ENCODE measurements around the gene TEX22. TPM values are rescaled to one million over a fixed set of nuclear protein-coding genes. Genes with fewer than 3 reads are reported as not detected.
A peak's percentile ranks its signal among the peaks of the same experiment; 100 is the strongest.

TEX22 gene
- polyA plus RNA-seq, 1 donor from 2014 or later, result 1.0 TPM

DNA sequence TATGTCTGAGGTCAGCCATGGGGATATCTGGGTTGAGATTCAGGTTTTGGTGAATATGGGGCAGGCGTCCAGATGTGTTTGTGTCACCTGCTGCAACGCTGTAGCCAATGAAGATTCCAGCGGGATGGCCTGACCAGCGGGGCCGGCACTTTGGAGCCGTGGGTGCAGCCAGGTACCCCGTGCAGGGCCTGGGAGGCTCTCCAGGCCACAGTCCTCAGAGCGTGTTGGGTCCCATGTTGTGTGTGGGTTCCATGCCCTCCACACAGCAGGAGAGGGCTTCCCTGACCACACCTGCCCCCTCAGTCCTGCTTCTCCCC, 2.8 kb upstream of the TEX22 start:
- H3K4me3 Mint-ChIP-seq, result no peak overlapping the region
- H3K27me3 Mint-ChIP-seq, result no peaks in the 10 kb centered on the region
- no peaks in the 10 kb centered on the region for H3K9me3 Mint-ChIP-seq
- H3K27ac Mint-ChIP-seq, result no peak overlapping the region
- H3K4me1 Mint-ChIP-seq, result peaks cover 3 to 12% (median 4%) of the 10 kb centered on the region in 3 donors
- peaks cover 2% of the 10 kb centered on the region for H3K36me3 Mint-ChIP-seq

GRCh38 chr14:105397350-105397931, 897 bp upstream of the TEX22 start:
- no peaks in the 10 kb centered on the region for H3K27me3 Mint-ChIP-seq
- H3K4me3 Mint-ChIP-seq, result peak overlapping the region; percentile 72 to 87 (median 84)
- H3K36me3 Mint-ChIP-seq, result peaks cover 10% of the 10 kb centered on the region
- H3K9me3 Mint-ChIP-seq, result no peaks in the 10 kb centered on the region
- H3K4me1 Mint-ChIP-seq, result peaks cover 2 to 11% (median 3%) of the 10 kb centered on the region in 3 donors
- H3K27ac Mint-ChIP-seq, result peak overlapping the region in 2 of 3 donors; percentile 84 to 97

GRCh38 chr14:105398726-105399465, 558 bp downstream of the TEX22 start:
- peaks cover 10% of the 10 kb centered on the region for H3K36me3 Mint-ChIP-seq
- no peaks in the 10 kb centered on the region for H3K9me3 Mint-ChIP-seq
- H3K4me1 Mint-ChIP-seq, result peaks cover 2 to 14% (median 8%) of the 10 kb centered on the region in 3 donors
- H3K27ac Mint-ChIP-seq, result peak overlapping the region; percentile 71 to 97 (median 84)
- peak overlapping the region; percentile 72 to 94 (median 89) for H3K4me3 Mint-ChIP-seq
- no peaks in the 10 kb centered on the region for H3K27me3 Mint-ChIP-seq

DNA sequence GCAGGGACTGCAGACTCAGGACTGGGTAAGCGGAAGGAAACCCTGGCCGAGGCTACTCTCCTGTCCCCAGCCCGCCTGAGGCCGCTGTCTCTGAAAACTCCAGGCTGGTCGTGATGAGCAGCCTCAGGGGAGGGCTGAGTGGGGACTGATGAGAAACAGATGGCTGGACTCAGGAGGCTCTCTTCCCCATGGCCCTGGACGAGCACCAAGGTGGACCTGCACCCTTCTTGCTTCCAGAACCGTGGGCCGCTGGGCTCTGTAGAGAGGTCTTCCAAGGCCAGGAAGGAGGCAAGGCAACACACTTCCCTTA, 1.1 kb downstream of the TEX22 start:
- H3K4me1 Mint-ChIP-seq, result peaks cover 2 to 17% (median 11%) of the 10 kb centered on the region in 3 donors

GRCh38 chr14:105400016-105400415, 1.7 kb downstream of the TEX22 start:
- Mint-ChIP-seq H3K27me3 (no peaks in the 10 kb centered on the region), H3K4me1 (peaks cover 5 to 21% (median 17%) of the 10 kb centered on the region in 3 donors), H3K36me3 (peaks cover 10% of the 10 kb centered on the region), H3K9me3 (no peaks in the 10 kb centered on the region), H3K27ac (peak overlapping the region in 2 of 3 donors; percentile 84 to 97), H3K4me3 (peak overlapping the region; percentile 30 to 72 (median 70))

More for the DNA sequence above, 1.1 kb downstream of the TEX22 start:
- H3K4me3 Mint-ChIP-seq, result peak overlapping the region; percentile 68 to 87 (median 72)
- H3K9me3 Mint-ChIP-seq, result no peaks in the 10 kb centered on the region
- H3K36me3 Mint-ChIP-seq, result peaks cover 10% of the 10 kb centered on the region
- H3K27ac Mint-ChIP-seq, result peak overlapping the region in 2 of 3 donors; percentile 84 to 97
- no peaks in the 10 kb centered on the region for H3K27me3 Mint-ChIP-seq

GRCh38 chr14:105401699-105402098, 3.4 kb downstream of the TEX22 start:
- Mint-ChIP-seq H3K27ac (no peak overlapping the region), H3K27me3 (no peaks in the 10 kb centered on the region), H3K4me1 (peaks cover 5 to 21% (median 21%) of the 10 kb centered on the region in 3 donors), H3K9me3 (no peaks in the 10 kb centered on the region), H3K4me3 (peak overlapping the region in 1 of 4 donors; percentile 15), H3K36me3 (peaks cover 10% of the 10 kb centered on the region)

DNA sequence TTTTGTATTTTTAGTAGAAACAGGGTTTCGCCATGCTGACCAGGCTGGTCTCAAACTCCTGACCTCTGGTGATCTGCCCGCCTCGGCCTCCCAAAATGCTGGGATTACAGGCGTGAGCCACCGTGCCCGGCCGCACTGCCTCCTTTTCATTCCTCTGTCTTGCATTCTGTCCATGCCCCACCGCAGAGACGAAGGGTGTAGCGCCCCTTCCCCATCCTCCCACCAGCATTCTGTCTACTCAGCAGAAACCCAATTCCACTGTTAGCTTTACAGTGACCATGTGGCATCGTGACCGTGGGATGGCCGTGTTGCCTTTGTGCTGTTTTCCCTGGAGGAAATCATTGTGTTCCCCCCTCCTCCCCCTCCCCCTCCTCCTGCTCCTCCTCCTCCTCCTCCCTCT, 10.3 kb downstream of the TEX22 start:
- no peak overlapping the region for H3K4me3 Mint-ChIP-seq
- H3K27ac Mint-ChIP-seq, result no peak overlapping the region
- H3K36me3 Mint-ChIP-seq, result no peaks in the 10 kb centered on the region
- H3K27me3 Mint-ChIP-seq, result peaks cover 18% of the 10 kb centered on the region
- H3K4me1 Mint-ChIP-seq, result peaks cover 7 to 13% (median 12%) of the 10 kb centered on the region in 3 donors
- H3K9me3 Mint-ChIP-seq, result no peaks in the 10 kb centered on the region

- Mint-ChIP-seq H3K4me1 (peaks cover 5 to 12% (median 10%) of the 10 kb centered on the region in 3 donors), H3K9me3 (no peaks in the 10 kb centered on the region), H3K36me3 (no peaks in the 10 kb centered on the region), H3K27ac (peak overlapping the region in 2 of 3 donors; percentile 45 to 48), H3K4me3 (no peak overlapping the region), H3K27me3 (peaks cover 20% of the 10 kb centered on the region)
These were observed 11.0 kb downstream of the TEX22 start for GRCh38 chr14:105409364-105409763.

GRCh38 chr14:105410642-105411016, 12.3 kb downstream of the TEX22 start:
- Mint-ChIP-seq H3K36me3 (no peaks in the 10 kb centered on the region), H3K9me3 (no peaks in the 10 kb centered on the region), H3K27ac (no peak overlapping the region), H3K27me3 (peaks cover 20% of the 10 kb centered on the region), H3K4me3 (peak overlapping the region in 1 of 4 donors; percentile 58), H3K4me1 (peaks cover 2 to 10% (median 5%) of the 10 kb centered on the region in 3 donors)

DNA sequence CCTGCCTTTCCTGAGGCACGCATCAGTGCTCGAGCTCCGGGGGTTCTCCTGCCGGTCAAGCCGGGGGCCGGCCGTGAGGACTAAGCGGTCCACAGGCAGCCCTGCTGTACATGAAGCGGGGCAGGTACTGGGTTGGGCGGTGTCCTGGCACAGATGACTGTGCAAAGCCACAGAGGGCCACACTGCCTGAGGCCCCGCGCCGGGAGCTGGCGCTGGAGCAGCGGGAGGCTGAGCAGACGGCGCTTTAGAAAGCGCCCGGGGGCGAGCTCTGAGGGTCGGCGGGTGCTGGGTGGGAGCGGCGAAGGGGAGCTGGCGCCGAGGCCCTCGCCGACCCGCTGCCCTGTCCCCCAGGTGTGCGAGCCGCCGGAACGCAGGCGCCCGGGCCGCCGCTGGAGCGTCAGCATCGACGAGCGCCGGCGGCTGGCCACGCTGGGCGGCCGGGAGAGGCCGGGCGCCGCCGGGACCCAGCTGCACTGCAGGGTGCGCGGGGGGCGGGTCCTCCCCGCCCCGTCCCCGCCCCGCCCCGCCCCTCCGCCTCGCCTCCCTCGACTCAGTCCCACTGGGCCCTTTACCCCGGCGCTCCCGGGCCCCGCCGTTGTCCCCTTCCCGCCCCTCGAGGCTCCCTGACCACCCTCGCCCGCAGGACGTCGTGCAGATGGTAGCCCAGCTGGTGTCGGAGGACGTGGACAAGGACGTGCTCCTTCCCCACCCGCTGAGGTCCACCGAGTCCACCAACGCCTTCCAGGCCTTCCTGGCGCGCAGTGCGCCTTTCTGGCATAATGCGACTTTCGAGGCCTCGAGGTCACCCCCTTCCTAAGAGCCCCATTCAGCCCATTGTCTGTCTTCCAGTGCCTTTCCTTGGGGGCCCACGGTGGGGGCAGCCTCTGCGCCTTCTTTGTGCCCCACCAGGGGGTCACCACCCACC, 12.9 kb downstream of the TEX22 start:
- H3K4me1 Mint-ChIP-seq, result peaks cover 2 to 10% (median 5%) of the 10 kb centered on the region in 3 donors
- no peaks in the 10 kb centered on the region for H3K36me3 Mint-ChIP-seq
- peaks cover 20% of the 10 kb centered on the region for H3K27me3 Mint-ChIP-seq
- H3K9me3 Mint-ChIP-seq, result no peaks in the 10 kb centered on the region
- peak overlapping the region in 2 of 4 donors; percentile 54 to 58 for H3K4me3 Mint-ChIP-seq
- no peak overlapping the region for H3K27ac Mint-ChIP-seq

DNA sequence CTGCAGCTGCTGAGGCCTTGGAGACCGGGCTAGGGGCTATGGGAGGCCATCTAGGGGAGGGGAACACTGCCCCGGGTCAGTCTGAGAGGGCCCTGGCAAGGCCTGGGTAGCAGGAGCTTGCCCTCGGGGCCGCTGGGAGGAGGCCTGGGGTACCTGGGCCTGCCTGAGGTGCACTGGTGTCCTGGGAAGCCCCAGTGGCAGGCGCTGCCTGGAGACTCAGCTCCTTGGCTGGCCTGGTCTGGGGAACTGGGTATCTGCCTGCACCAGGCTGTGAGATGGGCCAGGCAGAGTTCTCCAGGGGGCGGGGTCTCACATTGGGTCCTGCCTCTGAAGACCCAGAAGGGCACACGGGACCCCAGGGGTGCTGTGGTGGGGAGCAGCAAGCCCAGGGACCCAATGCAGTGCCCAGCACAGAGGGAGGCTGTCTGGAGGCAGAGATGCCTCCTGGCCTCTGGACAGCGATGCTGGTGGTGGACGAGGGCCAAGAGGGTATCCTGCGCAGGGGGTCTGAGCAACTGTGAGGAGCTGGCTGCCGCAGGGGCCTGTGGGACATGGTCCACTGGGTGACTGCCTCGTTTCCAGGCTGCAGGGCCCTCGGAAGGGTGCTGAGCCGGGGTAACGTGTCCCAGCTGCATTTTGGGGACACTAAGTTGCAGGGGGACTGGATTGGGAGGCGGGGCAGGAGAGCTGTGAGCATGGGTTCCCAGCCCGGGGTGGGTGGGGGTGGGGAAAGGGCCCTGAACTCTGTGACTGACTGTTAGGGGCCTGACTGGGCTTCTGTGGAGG, 13.8 kb downstream of the TEX22 start:
- Mint-ChIP-seq H3K9me3 (no peaks in the 10 kb centered on the region), H3K27me3 (peaks cover 20% of the 10 kb centered on the region), H3K4me1 (peaks cover 2 to 10% (median 5%) of the 10 kb centered on the region in 3 donors), H3K4me3 (peak overlapping the region in 2 of 4 donors; percentile 54 to 67), H3K27ac (no peak overlapping the region), H3K36me3 (no peaks in the 10 kb centered on the region)

DNA sequence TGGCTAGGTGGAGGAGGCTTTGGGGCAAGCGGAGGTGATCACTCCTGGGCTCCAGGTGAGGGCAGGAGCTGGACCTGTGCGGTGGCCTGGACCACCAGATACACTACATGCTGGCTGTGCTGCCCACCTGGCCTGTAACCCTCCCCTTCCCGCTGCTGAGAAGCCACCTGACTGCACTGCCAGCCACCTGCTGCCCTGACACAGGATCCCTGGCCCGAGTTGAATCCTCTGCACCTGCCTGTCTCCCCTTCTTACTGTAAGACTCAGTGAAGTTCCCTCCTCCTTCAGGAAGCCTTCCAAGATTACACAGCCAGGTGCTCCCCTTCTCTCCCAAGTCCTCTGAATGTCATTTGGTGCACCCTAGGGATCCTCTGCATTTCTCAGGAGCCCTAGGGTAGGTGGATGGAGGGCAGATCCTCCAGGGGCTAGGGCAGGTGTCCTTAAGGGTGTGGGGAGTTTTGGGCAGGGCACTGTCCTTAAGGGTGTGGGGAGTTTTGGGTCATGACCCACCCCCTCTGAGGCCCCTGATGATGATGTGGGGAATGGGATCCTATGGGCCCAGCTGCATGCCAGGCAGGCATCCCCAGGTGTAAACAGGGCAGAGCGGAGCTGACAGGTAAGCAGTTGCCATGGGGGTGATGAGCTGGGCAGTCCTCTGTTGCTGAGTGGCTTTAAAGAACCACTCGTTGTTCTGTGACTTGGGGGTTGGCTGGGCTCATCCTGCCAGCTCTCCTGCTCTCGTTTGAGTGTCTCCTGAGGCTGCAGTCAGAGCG, 14.6 kb downstream of the TEX22 start:
- H3K36me3 Mint-ChIP-seq, result no peaks in the 10 kb centered on the region
- H3K9me3 Mint-ChIP-seq, result no peaks in the 10 kb centered on the region
- H3K4me3 Mint-ChIP-seq, result peak overlapping the region in 3 of 4 donors; percentile 28 to 67 (median 65)
- peaks cover 20% of the 10 kb centered on the region for H3K27me3 Mint-ChIP-seq
- peaks cover 2 to 10% (median 5%) of the 10 kb centered on the region in 3 donors for H3K4me1 Mint-ChIP-seq
- no peak overlapping the region for H3K27ac Mint-ChIP-seq

GRCh38 chr14:105413544-105413886, 15.2 kb downstream of the TEX22 start:
- Mint-ChIP-seq H3K4me1 (peaks cover 2 to 10% (median 5%) of the 10 kb centered on the region in 3 donors), H3K4me3 (peak overlapping the region in 1 of 4 donors; percentile 67), H3K36me3 (no peaks in the 10 kb centered on the region), H3K27ac (no peak overlapping the region), H3K27me3 (peaks cover 22% of the 10 kb centered on the region), H3K9me3 (no peaks in the 10 kb centered on the region)

Measured in IgD-negative memory B cell (primary cell).